ENCODE data around the gene PTCHD1.

GRCh38 chrX:23385242-23385641, 50.6 kb downstream of the PTCHD1 start:
- TF ChIP-seq CTCF (IDR thresholded peaks at IDR 0.05) (no peak), POLR2A (IDR thresholded peaks at IDR 0.05) (no peak)

Data from body of pancreas (tissue), 4 donors.